Measurements from ENCODE around the gene ECSCR. TPM values are rescaled to one million over a fixed set of nuclear protein-coding genes. Genes with fewer than 3 reads are reported as not detected.

Gene ECSCR
- total and polyA plus RNA-seq, 10 of the 15 experiments (the other 5 are each of a cell fraction or from before 2014, with no cell fraction given), result 0.15 to 0.83 (median 0.23) TPM; not detected in 3

- TF ChIP-seq ZBTB40 (IDR thresholded peaks at IDR 0.05; ENCODE audit: borderline replicate concordance), result no peak
- TF ChIP-seq PRDM15 (CRISPR knock-in tag; IDR thresholded peaks at IDR 0.05), result no peak
- TF ChIP-seq MEF2A (IDR thresholded peaks at IDR 0.05; ENCODE audit: insufficient read depth, low read depth, low read length), result no peak
Observed at GRCh38 chr5:139430015-139430414, 32.5 kb downstream of the ECSCR start (continued).

All from GM12878 (cell line).